ENCODE measurements around the gene MMP14. TPM values are rescaled to one million over a fixed set of nuclear protein-coding genes. Genes with fewer than 3 reads are reported as not detected.

Gene MMP14
- total and polyA plus RNA-seq, 2 of the 13 experiments (the other 11 are each of a cell fraction or from before 2014, with no cell fraction given): 5.2 to 9.8 TPM

DNA sequence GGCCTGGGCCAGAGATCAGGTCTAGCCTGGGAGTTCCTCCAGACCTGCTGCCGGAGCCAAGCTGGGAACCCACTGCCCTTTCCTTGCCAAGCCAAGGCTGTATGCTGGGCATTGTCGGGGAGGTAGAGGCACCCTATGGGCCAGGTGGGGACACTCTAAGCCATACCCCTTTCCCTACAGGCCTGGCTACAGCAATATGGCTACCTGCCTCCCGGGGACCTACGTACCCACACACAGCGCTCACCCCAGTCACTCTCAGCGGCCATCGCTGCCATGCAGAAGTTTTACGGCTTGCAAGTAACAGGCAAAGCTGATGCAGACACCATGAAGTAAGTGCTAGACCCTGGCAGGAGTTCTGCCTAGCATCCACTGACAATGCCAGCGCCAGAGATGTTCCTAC lies 4.9 kb downstream of the MMP14 start (continued):
- TF ChIP-seq, protein P1, sequence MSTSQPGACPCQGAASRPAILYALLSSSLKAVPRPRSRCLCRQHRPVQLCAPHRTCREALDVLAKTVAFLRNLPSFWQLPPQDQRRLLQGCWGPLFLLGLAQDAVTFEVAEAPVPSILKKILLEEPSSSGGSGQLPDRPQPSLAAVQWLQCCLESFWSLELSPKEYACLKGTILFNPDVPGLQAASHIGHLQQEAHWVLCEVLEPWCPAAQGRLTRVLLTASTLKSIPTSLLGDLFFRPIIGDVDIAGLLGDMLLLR (CRISPR knock-in tag; IDR thresholded peaks at IDR 0.05): peak; percentile 27; the same call in 1 of the 2 replicates
- TF ChIP-seq NFATC3 (CRISPR knock-in tag; IDR thresholded peaks at IDR 0.05): no peak
- TF ChIP-seq, protein P2, sequence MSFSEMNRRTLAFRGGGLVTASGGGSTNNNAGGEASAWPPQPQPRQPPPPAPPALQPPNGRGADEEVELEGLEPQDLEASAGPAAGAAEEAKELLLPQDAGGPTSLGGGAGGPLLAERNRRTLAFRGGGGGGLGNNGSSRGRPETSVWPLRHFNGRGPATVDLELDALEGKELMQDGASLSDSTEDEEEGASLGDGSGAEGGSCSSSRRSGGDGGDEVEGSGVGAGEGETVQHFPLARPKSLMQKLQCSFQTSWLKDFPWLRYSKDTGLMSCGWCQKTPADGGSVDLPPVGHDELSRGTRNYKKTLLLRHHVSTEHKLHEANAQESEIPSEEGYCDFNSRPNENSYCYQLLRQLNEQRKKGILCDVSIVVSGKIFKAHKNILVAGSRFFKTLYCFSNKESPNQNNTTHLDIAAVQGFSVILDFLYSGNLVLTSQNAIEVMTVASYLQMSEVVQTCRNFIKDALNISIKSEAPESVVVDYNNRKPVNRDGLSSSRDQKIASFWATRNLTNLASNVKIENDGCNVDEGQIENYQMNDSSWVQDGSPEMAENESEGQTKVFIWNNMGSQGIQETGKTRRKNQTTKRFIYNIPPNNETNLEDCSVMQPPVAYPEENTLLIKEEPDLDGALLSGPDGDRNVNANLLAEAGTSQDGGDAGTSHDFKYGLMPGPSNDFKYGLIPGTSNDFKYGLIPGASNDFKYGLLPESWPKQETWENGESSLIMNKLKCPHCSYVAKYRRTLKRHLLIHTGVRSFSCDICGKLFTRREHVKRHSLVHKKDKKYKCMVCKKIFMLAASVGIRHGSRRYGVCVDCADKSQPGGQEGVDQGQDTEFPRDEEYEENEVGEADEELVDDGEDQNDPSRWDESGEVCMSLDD (CRISPR knock-in tag; IDR thresholded peaks at IDR 0.05; ENCODE audit: borderline replicate concordance): no peak
- TF ChIP-seq ZNF296 (CRISPR knock-in tag; conservative IDR thresholded peaks at IDR 0.05): peak; percentile 16; the same call in 1 of the 2 replicates
- TF ChIP-seq ZNF75D (CRISPR knock-in tag; IDR thresholded peaks at IDR 0.05; ENCODE audit: borderline replicate concordance): no peak
- TF ChIP-seq IKZF4 (CRISPR knock-in tag; IDR thresholded peaks at IDR 0.05; ENCODE audit: borderline replicate concordance, low read depth, not compliant biosample characterization): no peak
- no peak for TF ChIP-seq HNF4A (CRISPR knock-in tag; IDR thresholded peaks at IDR 0.05)
- TF ChIP-seq, protein P3, sequence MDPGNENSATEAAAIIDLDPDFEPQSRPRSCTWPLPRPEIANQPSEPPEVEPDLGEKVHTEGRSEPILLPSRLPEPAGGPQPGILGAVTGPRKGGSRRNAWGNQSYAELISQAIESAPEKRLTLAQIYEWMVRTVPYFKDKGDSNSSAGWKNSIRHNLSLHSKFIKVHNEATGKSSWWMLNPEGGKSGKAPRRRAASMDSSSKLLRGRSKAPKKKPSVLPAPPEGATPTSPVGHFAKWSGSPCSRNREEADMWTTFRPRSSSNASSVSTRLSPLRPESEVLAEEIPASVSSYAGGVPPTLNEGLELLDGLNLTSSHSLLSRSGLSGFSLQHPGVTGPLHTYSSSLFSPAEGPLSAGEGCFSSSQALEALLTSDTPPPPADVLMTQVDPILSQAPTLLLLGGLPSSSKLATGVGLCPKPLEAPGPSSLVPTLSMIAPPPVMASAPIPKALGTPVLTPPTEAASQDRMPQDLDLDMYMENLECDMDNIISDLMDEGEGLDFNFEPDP (CRISPR knock-in tag; conservative IDR thresholded peaks at IDR 0.05): no peak
- no peak for TF ChIP-seq ZEB1 (IDR thresholded peaks at IDR 0.05; ENCODE audit: insufficient replicate concordance, low read depth)
